Colonic mucosa (tissue), 4 donors: ENCODE results near the gene NPL. TPM values are rescaled to one million over a fixed set of nuclear protein-coding genes. Genes with fewer than 3 reads are reported as not detected.

Experiments used
- DNase-seq: peaks from one replicate; pipeline ENCODE4 v3.0.0-alpha.2; 2020
- H3K27ac ChIP-seq: fragments of 200-600 bp; one replicate; pipeline ENCODE4 v1.8.0; 2021
- H3K27me3 ChIP-seq: fragments of 200-600 bp; one replicate; pipeline ENCODE4 v1.8.0; 2021
- H3K36me3 ChIP-seq: fragments of 200-600 bp; one replicate; pipeline ENCODE4 v1.8.0; 2021
- H3K4me1 ChIP-seq: fragments of 200-600 bp; one replicate; pipeline ENCODE4 v1.8.0; 2021; ENCODE audit warnings: mild to moderate bottlenecking
- H3K4me3 ChIP-seq: fragments of 200-600 bp; one replicate; pipeline ENCODE4 v1.8.0; 2021
- H3K9ac ChIP-seq, 2 donors: one replicate each; pipeline ENCODE4 v1.7.0; 2013; ENCODE audit warnings: control low read depth in 2 of 2, low read depth in 2 of 2, low read length in 2 of 2
- H3K9me3 ChIP-seq: fragments of 200-600 bp; one replicate; pipeline ENCODE4 v1.8.0; 2021
- CTCF ChIP-seq: fragments of 200-600 bp; IDR thresholded peaks from one replicate; pipeline ENCODE4 v1.8.0; 2022; ENCODE audit warnings: antibody characterized with exemption, mild to moderate bottlenecking
- intact Hi-C: fragments of 100-400 bp; cut with DNase I; formaldehyde crosslinking; loops from one replicate; pipeline ENCODE4 v1.14.1; 2022
- total RNA-seq, 2 donors: library from RNA; stranded (reverse); fragmentation: NEBNext Ultra II Directional in 1 of 2; extraction: Animal tissue kit (Norgen Biotek cat#: 25700) in 1 of 2; gene quantifications; one replicate each; pipeline ENCODE4 v1.2.1, GENCODE V29; 2021
- donor health status: healthy.
- donor health status: DM: no; HTN: no; CAD: no.
- donor health status: DM: no; HTN: no; CAD: no.

Gene NPL
- total RNA-seq, 2 donors from 2014 or later = 6.4 to 8.5 TPM

DNA sequence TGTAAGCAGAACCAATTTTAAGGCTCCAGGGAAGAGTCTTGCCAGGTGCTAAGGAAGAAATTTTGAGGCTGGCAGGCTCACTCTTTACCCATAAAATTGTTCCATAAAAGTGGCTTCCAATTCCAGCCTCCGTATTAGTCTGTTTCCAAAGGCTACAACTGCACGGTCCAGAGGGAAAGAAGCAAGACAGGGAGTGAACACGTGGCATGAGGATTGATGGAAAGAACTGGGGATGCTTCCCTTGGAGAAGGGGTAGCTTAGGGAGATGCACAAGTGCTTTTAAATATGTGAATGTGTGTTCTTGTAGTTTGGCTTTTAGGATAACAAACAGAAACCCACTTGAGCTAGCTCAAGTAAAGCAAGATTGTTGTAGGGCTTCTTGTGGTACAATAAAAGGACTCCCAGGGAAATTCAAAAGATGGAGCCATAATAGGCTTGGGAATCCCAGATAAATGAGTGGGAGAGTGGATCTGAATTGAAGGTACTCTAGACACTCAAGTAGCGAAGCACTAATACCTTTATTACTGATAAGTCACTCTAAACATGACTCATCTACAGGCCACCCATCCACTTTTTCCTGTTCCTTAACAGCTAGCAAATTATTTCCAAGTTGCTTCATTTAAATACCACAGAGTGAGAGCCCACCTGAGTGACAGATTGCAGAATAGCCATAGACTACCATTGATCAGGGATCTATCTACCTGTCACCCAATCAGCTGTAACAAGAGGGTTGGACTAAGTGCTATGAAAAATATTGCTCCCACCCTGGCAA lies 34.8 kb upstream of the NPL start:
- Histone ChIP-seq H3K9me3 (no peaks in the 10 kb centered on the region), H3K9ac (no peak overlapping the region), H3K4me3 (no peak overlapping the region), H3K4me1 (no peaks in the 10 kb centered on the region), H3K27me3 (no peaks in the 10 kb centered on the region), H3K36me3 (no peaks in the 10 kb centered on the region), H3K27ac (no peak overlapping the region)
- intact Hi-C loops = no loop called here
- no peak for DNase-seq
- no peak for TF ChIP-seq CTCF

- Histone ChIP-seq H3K4me3 (no peak overlapping the region), H3K4me1 (no peaks in the 10 kb centered on the region), H3K36me3 (no peaks in the 10 kb centered on the region), H3K27ac (no peak overlapping the region), H3K9ac (no peak overlapping the region), H3K9me3 (no peaks in the 10 kb centered on the region), H3K27me3 (no peaks in the 10 kb centered on the region)
- DNase-seq = no peak
- intact Hi-C loops = no loop called here
- TF ChIP-seq CTCF = no peak
Measured at GRCh38 chr1:182755632-182756031, 33.9 kb upstream of the NPL start.

DNA sequence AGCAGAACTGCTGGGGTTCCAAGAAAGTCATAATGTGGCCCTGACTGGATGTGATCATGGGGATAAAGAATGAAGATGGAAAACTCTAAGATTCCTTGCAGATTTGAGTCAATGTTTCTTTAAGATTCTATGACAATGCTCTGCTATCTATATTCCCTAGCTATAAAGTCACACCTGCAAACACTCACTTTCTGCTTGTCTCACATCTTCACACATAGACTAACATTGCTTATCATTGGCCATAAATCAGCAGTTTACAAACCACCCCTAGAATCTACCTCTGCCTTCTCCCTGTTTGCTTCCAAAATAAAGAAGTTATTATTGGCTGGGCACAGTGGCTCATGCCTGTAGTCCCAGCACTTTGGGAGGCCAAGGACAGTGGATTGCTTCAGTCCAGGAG lies 33.1 kb upstream of the NPL start:
- Histone ChIP-seq H3K9ac (no peak overlapping the region), H3K4me3 (no peak overlapping the region), H3K27me3 (no peaks in the 10 kb centered on the region), H3K27ac (no peak overlapping the region), H3K4me1 (no peaks in the 10 kb centered on the region), H3K36me3 (no peaks in the 10 kb centered on the region), H3K9me3 (no peaks in the 10 kb centered on the region)
- TF ChIP-seq CTCF = no peak
- DNase-seq = no peak
- intact Hi-C loops = no loop called here

GRCh38 chr1:182761396-182762395 lies 27.9 kb upstream of the NPL start:
- no peak overlapping the region for H3K4me3 ChIP-seq
- H3K36me3 ChIP-seq = no peaks in the 10 kb centered on the region
- H3K4me1 ChIP-seq = no peaks in the 10 kb centered on the region
- intact Hi-C loops = no loop called here
- no peaks in the 10 kb centered on the region for H3K9me3 ChIP-seq
- no peaks in the 10 kb centered on the region for H3K27me3 ChIP-seq
- H3K9ac ChIP-seq = no peak overlapping the region
- TF ChIP-seq CTCF = no peak
- H3K27ac ChIP-seq = no peak overlapping the region
- no peak for DNase-seq

- intact Hi-C loops = no loop called here
- DNase-seq = no peak
- Histone ChIP-seq H3K27ac (no peak overlapping the region), H3K36me3 (no peaks in the 10 kb centered on the region), H3K4me1 (no peaks in the 10 kb centered on the region), H3K27me3 (no peaks in the 10 kb centered on the region), H3K4me3 (no peak overlapping the region), H3K9me3 (no peaks in the 10 kb centered on the region), H3K9ac (no peak overlapping the region)
- TF ChIP-seq CTCF = no peak
Measured at GRCh38 chr1:182762536-182762935, 27.0 kb upstream of the NPL start.
